K562 (cell line): ENCODE measurements around the gene USP48. TPM values are rescaled to one million over a fixed set of nuclear protein-coding genes. Genes with fewer than 3 reads are reported as not detected.

Experiments
- ARID4B ChIP-seq: sonication (generic); formaldehyde crosslinking; IDR thresholded peaks from 2 replicates; pipeline ENCODE4 v1.8.0; 2022; ENCODE audit warnings: mild to moderate bottlenecking, missing genetic modification reagents
- ASH1L ChIP-seq: fragments of 450-650 bp; IDR thresholded peaks from 2 replicates; pipeline ENCODE4 v1.6.1; 2018; ENCODE audit warnings: borderline replicate concordance, mild to moderate bottlenecking, low read depth; ENCODE audit not compliant: partially characterized antibody
- CCNT2 ChIP-seq: IDR thresholded peaks from 2 replicates; pipeline ENCODE4 v1.6.1; 2011; ENCODE audit warnings: borderline replicate concordance, low read depth, mild to moderate bottlenecking, moderate library complexity, mixed read lengths, low read length; ENCODE audit not compliant: insufficient read length; ENCODE audit errors: extremely low read depth
- DLX4 ChIP-seq: fragments of 250-450 bp; sonication (Bioruptor Pico); IDR thresholded peaks from 2 replicates; pipeline ENCODE4 v1.6.1; 2021; ENCODE audit warnings: mild to moderate bottlenecking
- DNMT1 ChIP-seq: fragments of 450-650 bp; IDR thresholded peaks from 2 replicates; pipeline ENCODE4 v1.6.1; 2016; ENCODE audit warnings: antibody characterized with exemption, mild to moderate bottlenecking
- ELF2 ChIP-seq: fragments of 250-450 bp; sonication (Bioruptor Pico); IDR thresholded peaks from 2 replicates; pipeline ENCODE4 v1.5.0; 2021; ENCODE audit warnings: mild to moderate bottlenecking
- ESRRB ChIP-seq: fragments of 250-450 bp; sonication (Bioruptor Pico); IDR thresholded peaks from 2 replicates; pipeline ENCODE4 v1.5.0; 2020; ENCODE audit warnings: mild to moderate bottlenecking, moderate library complexity, borderline replicate concordance
- ETV1 ChIP-seq: fragments of 450-650 bp; conservative IDR thresholded peaks from 2 replicates; pipeline ENCODE4 v1.6.1; 2016; ENCODE audit warnings: missing genetic modification characterization, control low read depth, low read depth, missing compliant biosample characterization
- KLF10 ChIP-seq: fragments of 250-450 bp; sonication (Bioruptor Pico); IDR thresholded peaks from 2 replicates; pipeline ENCODE4 v1.6.1; 2021; ENCODE audit warnings: matching md5 sums
- L3MBTL2 ChIP-seq: fragments of 450-650 bp; IDR thresholded peaks from 2 replicates; pipeline ENCODE4 v1.6.1; 2016; ENCODE audit warnings: mild to moderate bottlenecking, moderate library complexity
- MIER1 ChIP-seq: fragments of 450-650 bp; IDR thresholded peaks from 2 replicates; pipeline ENCODE4 v1.6.1; 2016; ENCODE audit warnings: antibody characterized with exemption, mild to moderate bottlenecking, low read depth
- NFE2 ChIP-seq: IDR thresholded peaks from 2 replicates; pipeline ENCODE4 v1.6.1; 2014; ENCODE audit warnings: antibody characterized with exemption, low read depth
- PHF8 ChIP-seq: fragments of 200-600 bp; sonication (generic); IDR thresholded peaks from 2 replicates; pipeline ENCODE4 v1.6.1; 2012; ENCODE audit warnings: mixed run types, mild to moderate bottlenecking, inconsistent platforms, low read length, moderate library complexity, borderline replicate concordance
- PTTG1 ChIP-seq: fragments of 450-650 bp; IDR thresholded peaks from 2 replicates; pipeline ENCODE4 v1.6.1; 2016; ENCODE audit warnings: low read depth, mild to moderate bottlenecking, missing genetic modification characterization, missing compliant biosample characterization
- SMAD1 ChIP-seq: fragments of 150-350 bp; IDR thresholded peaks from 2 replicates; pipeline ENCODE4 v1.6.1; 2014; ENCODE audit warnings: low read length, low read depth; ENCODE audit not compliant: partially characterized antibody
- TCFL5 ChIP-seq: fragments of 250-450 bp; sonication (Bioruptor Pico); conservative IDR thresholded peaks from 2 replicates; pipeline ENCODE4 v1.6.1; 2021; ENCODE audit warnings: mild to moderate bottlenecking, moderate library complexity, matching md5 sums
- polyA plus RNA-seq, 8 experiments: library from polyadenylated mRNA; depleted of rRNA in 4 of 8; stranded (reverse) in 5 of 8; unstranded in 3 of 8; fragments of >200 nt; fragmentation: Nextera tagmentation in 2 of 8; fragmentation: Illumina TruSeq in 1 of 8; extraction: Ambion mirVana in 2 of 8; extraction: Trizol in 1 of 8; gene quantifications; 2 replicates each; pipeline versions ENCODE4 v1.2.1 to v1.2.3, GENCODE V29; 2011 to 2014; ENCODE audit warnings: inconsistent platforms in 1 of 8, missing spikeins in 1 of 8
- total RNA-seq, 7 experiments: library from RNA; depleted of rRNA in 6 of 7; stranded (reverse); fragments of >200 nt in 6 of 7; fragmentation: Illumina TruSeq in 2 of 7; extraction: Trizol in 2 of 7; gene quantifications; 2 replicates each; pipeline versions ENCODE4 v1.2.1 to v1.2.3, GENCODE V29; 2011 to 2021; ENCODE audit warnings: low replicate concordance in 1 of 7
- TF ChIP-seq, protein P1 (sequence below): sonication (generic); formaldehyde crosslinking; IDR thresholded peaks from 2 replicates; pipeline ENCODE4 v1.8.0; 2022; ENCODE audit warnings: missing genetic modification reagents, mild to moderate bottlenecking, moderate library complexity, borderline replicate concordance
- TF ChIP-seq, protein P2 (sequence below): sonication (generic); formaldehyde crosslinking; IDR thresholded peaks from 2 replicates; pipeline ENCODE4 v1.8.0; 2022; ENCODE audit warnings: mild to moderate bottlenecking, low read depth, missing genetic modification reagents
- TF ChIP-seq, protein P3 (sequence below): fragments of 250-450 bp; sonication (Bioruptor Pico); IDR thresholded peaks from 2 replicates; pipeline ENCODE4 v1.5.0; 2021; ENCODE audit warnings: mild to moderate bottlenecking, borderline replicate concordance

Gene USP48
- total and polyA plus RNA-seq, 9 of the 15 experiments (the other 6 are each of a cell fraction or from before 2014, with no cell fraction given) = 23.3 to 123 (median 106) TPM

DNA sequence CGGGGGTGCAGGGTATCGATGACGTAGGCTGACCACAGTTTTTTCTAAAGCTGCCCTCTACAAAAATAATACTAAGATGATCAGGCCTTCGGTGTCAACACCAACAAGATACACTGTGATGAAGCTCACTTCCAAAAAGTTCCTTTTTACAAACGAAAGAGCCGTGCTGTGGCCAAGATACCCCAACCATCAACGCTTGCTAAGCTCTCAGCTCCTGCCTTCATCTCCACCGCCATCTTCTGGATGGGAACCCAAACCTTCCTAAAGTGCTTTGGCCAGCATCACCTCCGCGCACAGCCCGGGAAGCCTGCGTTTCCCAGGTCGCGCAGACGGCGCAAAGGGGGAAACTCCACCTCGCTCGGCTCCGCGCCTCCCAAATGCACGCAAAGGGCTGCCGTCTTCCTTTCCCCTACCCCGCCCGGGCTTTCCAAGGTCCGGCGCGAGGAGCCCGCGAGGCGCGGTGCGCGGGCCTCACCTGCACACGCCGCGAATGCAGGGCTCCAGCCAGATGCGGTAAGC lies 541 bp downstream of the USP48 start (continued):
- TF ChIP-seq PTTG1 = no peak
- no peak for TF ChIP-seq ESRRB
- TF ChIP-seq, protein P1, sequence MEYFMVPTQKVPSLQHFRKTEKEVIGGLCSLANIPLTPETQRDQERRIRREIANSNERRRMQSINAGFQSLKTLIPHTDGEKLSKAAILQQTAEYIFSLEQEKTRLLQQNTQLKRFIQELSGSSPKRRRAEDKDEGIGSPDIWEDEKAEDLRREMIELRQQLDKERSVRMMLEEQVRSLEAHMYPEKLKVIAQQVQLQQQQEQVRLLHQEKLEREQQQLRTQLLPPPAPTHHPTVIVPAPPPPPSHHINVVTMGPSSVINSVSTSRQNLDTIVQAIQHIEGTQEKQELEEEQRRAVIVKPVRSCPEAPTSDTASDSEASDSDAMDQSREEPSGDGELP (CRISPR knock-in tag) = no peak
- no peak; the same call in 1 of the 2 replicates for TF ChIP-seq ELF2 (CRISPR knock-in tag)
- no peak for TF ChIP-seq PHF8
- no peak for TF ChIP-seq ASH1L
- no peak for TF ChIP-seq DNMT1
- TF ChIP-seq KLF10 = no peak
- no peak for TF ChIP-seq L3MBTL2
- TF ChIP-seq, protein P2, sequence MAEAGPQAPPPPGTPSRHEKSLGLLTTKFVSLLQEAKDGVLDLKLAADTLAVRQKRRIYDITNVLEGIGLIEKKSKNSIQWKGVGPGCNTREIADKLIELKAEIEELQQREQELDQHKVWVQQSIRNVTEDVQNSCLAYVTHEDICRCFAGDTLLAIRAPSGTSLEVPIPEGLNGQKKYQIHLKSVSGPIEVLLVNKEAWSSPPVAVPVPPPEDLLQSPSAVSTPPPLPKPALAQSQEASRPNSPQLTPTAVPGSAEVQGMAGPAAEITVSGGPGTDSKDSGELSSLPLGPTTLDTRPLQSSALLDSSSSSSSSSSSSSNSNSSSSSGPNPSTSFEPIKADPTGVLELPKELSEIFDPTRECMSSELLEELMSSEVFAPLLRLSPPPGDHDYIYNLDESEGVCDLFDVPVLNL = peak; percentile 51
- TF ChIP-seq NFE2 = no peak
- TF ChIP-seq MIER1 = no peak
- TF ChIP-seq ARID4B (CRISPR knock-in tag) = no peak
- no peak for TF ChIP-seq DLX4
- TF ChIP-seq, protein P3, sequence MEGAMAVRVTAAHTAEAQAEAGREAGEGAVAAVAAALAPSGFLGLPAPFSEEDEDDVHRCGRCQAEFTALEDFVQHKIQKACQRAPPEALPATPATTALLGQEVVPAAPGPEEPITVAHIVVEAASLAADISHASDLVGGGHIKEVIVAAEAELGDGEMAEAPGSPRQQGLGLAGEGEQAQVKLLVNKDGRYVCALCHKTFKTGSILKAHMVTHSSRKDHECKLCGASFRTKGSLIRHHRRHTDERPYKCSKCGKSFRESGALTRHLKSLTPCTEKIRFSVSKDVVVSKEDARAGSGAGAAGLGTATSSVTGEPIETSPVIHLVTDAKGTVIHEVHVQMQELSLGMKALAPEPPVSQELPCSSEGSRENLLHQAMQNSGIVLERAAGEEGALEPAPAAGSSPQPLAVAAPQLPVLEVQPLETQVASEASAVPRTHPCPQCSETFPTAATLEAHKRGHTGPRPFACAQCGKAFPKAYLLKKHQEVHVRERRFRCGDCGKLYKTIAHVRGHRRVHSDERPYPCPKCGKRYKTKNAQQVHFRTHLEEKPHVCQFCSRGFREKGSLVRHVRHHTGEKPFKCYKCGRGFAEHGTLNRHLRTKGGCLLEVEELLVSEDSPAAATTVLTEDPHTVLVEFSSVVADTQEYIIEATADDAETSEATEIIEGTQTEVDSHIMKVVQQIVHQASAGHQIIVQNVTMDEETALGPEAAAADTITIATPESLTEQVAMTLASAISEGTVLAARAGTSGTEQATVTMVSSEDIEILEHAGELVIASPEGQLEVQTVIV (CRISPR knock-in tag) = no peak
- TF ChIP-seq CCNT2 = no peak
- TF ChIP-seq SMAD1 = no peak
- no peak for TF ChIP-seq ETV1
- no peak for TF ChIP-seq TCFL5
